ENCODE results near the gene PATE1.

DNA sequence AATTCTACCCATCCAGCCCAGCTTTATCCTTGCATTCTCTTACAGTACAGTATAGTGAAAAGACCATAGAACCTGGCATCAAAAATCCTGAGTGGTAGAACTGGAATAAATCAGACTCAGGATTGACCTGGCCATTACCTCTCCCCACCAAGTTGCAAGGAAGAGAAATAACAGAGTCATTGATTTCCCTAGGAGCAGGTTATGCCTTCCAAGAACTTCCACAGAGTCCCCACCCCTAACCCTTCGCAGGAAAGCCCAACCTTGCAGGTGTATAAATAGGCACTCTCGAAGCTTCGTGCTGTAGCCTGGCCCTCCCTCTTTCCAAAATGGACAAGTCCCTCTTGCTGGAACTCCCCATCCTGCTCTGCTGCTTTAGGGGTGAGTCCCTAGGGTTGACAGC lies at the start of gene PATE1:
- TF ChIP-seq, protein P1, sequence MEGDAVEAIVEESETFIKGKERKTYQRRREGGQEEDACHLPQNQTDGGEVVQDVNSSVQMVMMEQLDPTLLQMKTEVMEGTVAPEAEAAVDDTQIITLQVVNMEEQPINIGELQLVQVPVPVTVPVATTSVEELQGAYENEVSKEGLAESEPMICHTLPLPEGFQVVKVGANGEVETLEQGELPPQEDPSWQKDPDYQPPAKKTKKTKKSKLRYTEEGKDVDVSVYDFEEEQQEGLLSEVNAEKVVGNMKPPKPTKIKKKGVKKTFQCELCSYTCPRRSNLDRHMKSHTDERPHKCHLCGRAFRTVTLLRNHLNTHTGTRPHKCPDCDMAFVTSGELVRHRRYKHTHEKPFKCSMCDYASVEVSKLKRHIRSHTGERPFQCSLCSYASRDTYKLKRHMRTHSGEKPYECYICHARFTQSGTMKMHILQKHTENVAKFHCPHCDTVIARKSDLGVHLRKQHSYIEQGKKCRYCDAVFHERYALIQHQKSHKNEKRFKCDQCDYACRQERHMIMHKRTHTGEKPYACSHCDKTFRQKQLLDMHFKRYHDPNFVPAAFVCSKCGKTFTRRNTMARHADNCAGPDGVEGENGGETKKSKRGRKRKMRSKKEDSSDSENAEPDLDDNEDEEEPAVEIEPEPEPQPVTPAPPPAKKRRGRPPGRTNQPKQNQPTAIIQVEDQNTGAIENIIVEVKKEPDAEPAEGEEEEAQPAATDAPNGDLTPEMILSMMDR (conservative IDR thresholded peaks at IDR 0.05): no peak
- TF ChIP-seq EZH2 (IDR thresholded peaks at IDR 0.05; ENCODE audit: low read depth): no peak
